ENCODE measurements around the gene MLXIP. TPM values are rescaled to one million over a fixed set of nuclear protein-coding genes. Genes with fewer than 3 reads are reported as not detected.

The MLXIP gene
- total and polyA plus RNA-seq, 2 of the 8 experiments (the other 6 are each of a cell fraction or from before 2014, with no cell fraction given), result 5.5 to 40.5 TPM

DNA sequence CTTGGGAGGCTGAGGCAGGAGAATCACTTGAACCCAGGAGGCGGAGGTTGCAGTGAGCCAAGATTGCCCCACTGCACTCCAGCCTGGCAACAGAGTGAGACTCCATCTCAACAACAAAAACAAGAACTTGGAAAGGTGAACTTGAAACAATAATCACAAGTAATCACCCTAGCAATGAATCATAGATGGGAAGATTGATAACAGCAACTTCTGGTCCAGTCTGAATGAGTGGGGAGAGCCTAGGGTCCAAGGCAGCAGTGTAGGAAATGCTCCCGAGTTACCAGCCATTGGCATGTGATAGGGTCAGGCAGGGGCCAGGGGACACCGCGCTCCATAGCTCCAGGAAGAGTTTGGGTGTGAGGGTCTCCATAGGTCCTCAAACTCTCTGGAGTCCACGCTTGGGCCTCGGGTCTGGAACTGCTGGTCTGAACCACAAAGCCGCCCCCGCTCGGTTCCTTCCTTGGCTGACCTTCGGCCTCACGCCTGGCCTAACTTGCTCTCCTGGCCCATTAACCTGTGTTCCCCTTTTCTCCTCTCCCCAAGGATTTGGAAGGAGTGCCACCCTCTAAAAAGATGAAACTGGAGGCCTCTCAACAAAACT lies 19.9 kb upstream of the MLXIP start (continued):
- TF ChIP-seq TCF12 (IDR thresholded peaks at IDR 0.05; ENCODE audit: low read depth, low read length) (no peak), NANOG (IDR thresholded peaks at IDR 0.05; ENCODE audit: insufficient read depth, low read depth, low read length, poor library complexity, severe bottlenecking) (no peak)
